OCI-LY3 (cell line): Measurements from ENCODE around the gene NECAB2.

Experiments used
- CTCF ChIP-seq: fragments of 200-600, 300-600 bp; sonication (generic); IDR thresholded peaks from 2 replicates; pipeline ENCODE4 v1.5.1; 2014; ENCODE audit warnings: antibody characterized with exemption, low read length, low read depth
- EZH2phosphoT487 ChIP-seq: fragments of 200-600 bp; shearing (Covaris generic); IDR thresholded peaks from 2 replicates; pipeline ENCODE4 v1.6.1; 2018; ENCODE audit warnings: antibody characterized with exemption, mixed run types, low read depth

GRCh38 chr16:83946154-83946780 lies 21.8 kb upstream of the NECAB2 start:
- TF ChIP-seq EZH2phosphoT487 (no peak), CTCF (no peak)
